ENCODE data around the gene TBCD.

TBCD gene

DNA sequence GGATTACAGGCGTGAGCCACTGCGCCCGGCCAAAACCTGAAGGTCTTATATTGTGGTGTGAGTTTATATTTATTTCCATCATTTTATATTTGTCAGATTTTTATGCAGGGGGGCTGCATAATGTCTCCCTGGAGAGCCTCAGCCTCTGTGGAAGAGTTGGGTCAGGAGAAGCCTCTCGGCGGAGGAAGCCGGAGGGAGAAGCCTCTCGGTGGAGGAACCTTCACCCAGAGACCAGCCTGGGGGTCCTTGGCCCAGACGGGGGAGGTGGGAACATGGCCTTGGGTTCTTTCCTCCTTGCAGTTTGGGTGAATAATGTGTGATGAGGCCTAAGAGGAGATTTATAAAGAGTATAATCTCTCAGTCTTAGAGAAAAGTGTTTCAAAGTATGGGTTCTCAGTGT is 110.3 kb downstream of the TBCD start:
- peak overlapping the region; percentile 25 for H3K4me2 ChIP-seq (ENCODE audit: low read depth, low read length, poor library complexity, severe bottlenecking)

GRCh38 chr17:82862737-82863382 is 111.0 kb downstream of the TBCD start:
- no peak overlapping the region for H3K4me2 ChIP-seq (ENCODE audit: low read depth, low read length, poor library complexity, severe bottlenecking)
- TF ChIP-seq CTCF (IDR thresholded peaks at IDR 0.05; ENCODE audit: insufficient read depth, low read length, poor library complexity, severe bottlenecking), result no peak
- TF ChIP-seq EZH2phosphoT487 (conservative IDR thresholded peaks at IDR 0.05; ENCODE audit: low read length), result no peak
- H3K9me2 ChIP-seq (replicated peaks; ENCODE audit: insufficient read depth, low read length), result no peaks in the 10 kb centered on the region
- no peaks in the 10 kb centered on the region; the same call in 1 of the 2 replicates for H4K20me1 ChIP-seq (ENCODE audit: low read depth, low read length)
- peak overlapping the region; percentile 76 for H3K27ac ChIP-seq (ENCODE audit: low read depth, low read length)
- H3K9ac ChIP-seq (ENCODE audit: low read length), result no peak overlapping the region; the same call in 1 of the 2 replicates
- H3K79me2 ChIP-seq (ENCODE audit: insufficient read depth, low read length), result no peaks in the 10 kb centered on the region
- 0 out of 2 replicates have a peak, but pooled peaks cover 9% of the 10 kb centered on the region for H3F3A ChIP-seq (ENCODE audit: insufficient read depth)
- H3K9me3 ChIP-seq (ENCODE audit: insufficient read depth, low read length), result no peaks in the 10 kb centered on the region
- H3K36me3 ChIP-seq (ENCODE audit: low read length), result no peaks in the 10 kb centered on the region
- H3K27me3 ChIP-seq (ENCODE audit: low read length), result no peaks in the 10 kb centered on the region
- H3K4me3 ChIP-seq (ENCODE audit: insufficient read depth, low read length, poor library complexity, severe bottlenecking), result no peak overlapping the region
- no peak overlapping the region for H2AFZ ChIP-seq (ENCODE audit: low read depth, low read length, severe bottlenecking)

More for the DNA sequence above, 110.3 kb downstream of the TBCD start:
- H3K4me3 ChIP-seq (ENCODE audit: insufficient read depth, low read length, poor library complexity, severe bottlenecking), result no peak overlapping the region
- H3K27ac ChIP-seq (ENCODE audit: low read depth, low read length), result peak overlapping the region; percentile 76
- H3K9me3 ChIP-seq (ENCODE audit: insufficient read depth, low read length), result no peaks in the 10 kb centered on the region
- H4K20me1 ChIP-seq (ENCODE audit: low read depth, low read length), result no peaks in the 10 kb centered on the region; the same call in 1 of the 2 replicates
- no peak overlapping the region for H2AFZ ChIP-seq (ENCODE audit: low read depth, low read length, severe bottlenecking)
- H3F3A ChIP-seq (ENCODE audit: insufficient read depth), result 0 out of 2 replicates have a peak, but pooled peaks cover 12% of the 10 kb centered on the region
- no peaks in the 10 kb centered on the region for H3K79me2 ChIP-seq (ENCODE audit: insufficient read depth, low read length)
- no peak overlapping the region for H3K9ac ChIP-seq (ENCODE audit: low read length)
- H3K27me3 ChIP-seq (ENCODE audit: low read length), result no peaks in the 10 kb centered on the region
- no peaks in the 10 kb centered on the region for H3K9me2 ChIP-seq (replicated peaks; ENCODE audit: insufficient read depth, low read length)
- TF ChIP-seq EZH2phosphoT487 (conservative IDR thresholded peaks at IDR 0.05; ENCODE audit: low read length) (no peak), CTCF (IDR thresholded peaks at IDR 0.05; ENCODE audit: insufficient read depth, low read length, poor library complexity, severe bottlenecking) (no peak)
- no peaks in the 10 kb centered on the region for H3K36me3 ChIP-seq (ENCODE audit: low read length)

DNA sequence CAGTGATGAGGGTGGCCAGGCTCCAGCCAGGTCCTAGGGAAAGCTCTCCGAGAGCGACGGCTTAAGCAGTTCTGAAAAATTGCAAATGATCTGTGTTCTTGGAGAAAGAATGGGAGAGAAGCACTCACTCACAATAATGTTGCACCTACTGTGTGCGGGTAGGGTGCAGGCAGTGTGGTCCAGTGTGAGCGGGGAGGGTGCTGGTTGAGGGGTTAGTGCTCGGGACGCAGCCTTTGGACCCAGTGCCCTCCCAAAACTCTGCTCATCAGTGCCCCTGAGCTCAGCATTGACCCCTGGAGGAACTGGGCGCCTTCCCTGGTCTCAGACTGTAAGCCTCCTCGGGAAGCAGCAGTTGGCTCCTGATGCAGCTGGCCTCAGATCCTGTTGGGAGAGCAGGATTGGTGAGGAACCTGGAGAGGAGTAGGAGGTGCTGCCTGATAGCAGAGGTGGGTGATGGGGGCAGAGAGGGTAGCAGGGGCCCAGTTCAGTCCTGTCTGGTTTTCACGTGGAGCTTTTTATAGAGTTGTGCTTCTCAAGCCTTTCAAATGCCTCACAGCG is 111.6 kb downstream of the TBCD start:
- Histone ChIP-seq H3K36me3 (ENCODE audit: low read length) (no peaks in the 10 kb centered on the region), H3K27me3 (ENCODE audit: low read length) (no peaks in the 10 kb centered on the region), H3F3A (ENCODE audit: insufficient read depth) (0 out of 2 replicates have a peak, but pooled peaks cover 9% of the 10 kb centered on the region), H2AFZ (ENCODE audit: low read depth, low read length, severe bottlenecking) (no peak overlapping the region), H3K9me3 (ENCODE audit: insufficient read depth, low read length) (no peaks in the 10 kb centered on the region), H3K9ac (ENCODE audit: low read length) (no peak overlapping the region; the same call in 1 of the 2 replicates), H3K9me2 (replicated peaks; ENCODE audit: insufficient read depth, low read length) (no peaks in the 10 kb centered on the region), H3K4me2 (ENCODE audit: low read depth, low read length, poor library complexity, severe bottlenecking) (peak overlapping the region; percentile 8), H4K20me1 (ENCODE audit: low read depth, low read length) (no peaks in the 10 kb centered on the region; the same call in 1 of the 2 replicates), H3K27ac (ENCODE audit: low read depth, low read length) (peak overlapping the region; percentile 76), H3K4me3 (ENCODE audit: insufficient read depth, low read length, poor library complexity, severe bottlenecking) (no peak overlapping the region), H3K79me2 (ENCODE audit: insufficient read depth, low read length) (no peaks in the 10 kb centered on the region)
- TF ChIP-seq EZH2phosphoT487 (conservative IDR thresholded peaks at IDR 0.05; ENCODE audit: low read length), result no peak
